ENCODE data around the gene PRG3. TPM values are rescaled to one million over a fixed set of nuclear protein-coding genes. Genes with fewer than 3 reads are reported as not detected.

The PRG3 gene
- total and polyA plus RNA-seq, 2 of the 13 experiments (the other 11 are each of a cell fraction or from before 2014, with no cell fraction given) = not detected

DNA sequence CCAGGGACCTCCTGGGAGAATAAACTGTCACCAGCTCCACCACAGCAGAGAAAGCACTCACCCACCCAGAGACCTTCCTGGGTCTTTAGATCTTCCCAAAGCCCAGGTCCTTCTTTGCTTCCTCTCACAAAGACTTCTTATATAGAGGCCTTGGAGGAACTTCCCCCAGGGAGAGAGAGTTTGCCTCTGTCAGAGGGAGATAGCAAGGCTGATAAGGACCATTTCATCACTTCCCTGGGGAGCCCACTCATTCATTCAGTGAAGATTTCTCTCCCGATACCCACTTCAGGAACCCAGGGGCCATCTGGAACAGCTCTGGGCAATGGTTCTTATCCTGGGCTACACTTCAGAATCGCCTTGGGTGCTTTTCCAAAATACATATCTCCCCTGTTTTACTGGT, 9.6 kb upstream of the PRG3 start, which contains the start of gene PRG2:
Gene PRG2 (minus strand): TSS at position 116 of the 400 bp plus-strand sequence. CDS start 706 bp downstream, outside the sequence.
- Histone ChIP-seq H4K20me1 (ENCODE audit: insufficient read depth, low read length) (no peaks in the 10 kb centered on the region), H2AFZ (ENCODE audit: low read length) (no peak within 1 kb of the TSS), H3K4me1 (ENCODE audit: insufficient read depth, low read length) (no peaks in the 10 kb centered on the region), H3K4me3 (replicated peaks in 1 of 3; ENCODE audit: insufficient read depth in 1 of 3, low read depth in 2 of 3, low read length in 3 of 3) (no peak within 1 kb of the TSS), H3K27me3 (ENCODE audit: control insufficient read depth in 1 of 2, insufficient read depth in 2 of 2, low read length in 2 of 2) (no peaks in the 10 kb centered on the region; a peak in 2 of 5 replicates), H3K36me3 (replicated peaks in 1 of 2; ENCODE audit: control insufficient read depth in 1 of 2, insufficient read depth in 2 of 2, low read length in 2 of 2) (no peaks in the 10 kb centered on the region), H3K79me2 (ENCODE audit: insufficient read depth, low read length) (no peaks in the 10 kb centered on the region), H3K9ac (ENCODE audit: insufficient read depth, low read depth, low read length) (no peak within 1 kb of the TSS), H3K27ac (ENCODE audit: extremely low read length, insufficient read depth, low read length) (no peak within 1 kb of the TSS), H3K4me2 (ENCODE audit: low read depth, low read length) (no peak within 1 kb of the TSS), H3K9me3 (ENCODE audit: low read length) (no peaks in the 10 kb centered on the region)
- no peak for TF ChIP-seq ARNT (IDR thresholded peaks at IDR 0.05)
- TF ChIP-seq NPAS2 (CRISPR knock-in tag; IDR thresholded peaks at IDR 0.05; ENCODE audit: borderline replicate concordance) = no peak
- no peak for TF ChIP-seq ZFP1 (CRISPR knock-in tag; IDR thresholded peaks at IDR 0.05)
- TF ChIP-seq CHD2 (IDR thresholded peaks at IDR 0.05; ENCODE audit: low read depth, low read length) = no peak
- no peak for TF ChIP-seq SALL1 (CRISPR knock-in tag; IDR thresholded peaks at IDR 0.05)
- no peak for TF ChIP-seq STAG1 (CRISPR knock-in tag; IDR thresholded peaks at IDR 0.05)
- TF ChIP-seq ZNF260 (CRISPR knock-in tag; IDR thresholded peaks at IDR 0.05; ENCODE audit: borderline replicate concordance, low read depth) = no peak
- TF ChIP-seq ZNF296 (CRISPR knock-in tag; conservative IDR thresholded peaks at IDR 0.05) = no peak
- TF ChIP-seq FOSL2 (CRISPR knock-in tag; IDR thresholded peaks at IDR 0.05) = no peak
- TF ChIP-seq ZNF747 (CRISPR knock-in tag; IDR thresholded peaks at IDR 0.05; ENCODE audit: borderline replicate concordance) = no peak
- no peak for TF ChIP-seq KLF11 (CRISPR knock-in tag; IDR thresholded peaks at IDR 0.05)
- TF ChIP-seq PHB2 (IDR thresholded peaks at IDR 0.05; ENCODE audit: partially characterized antibody) = no peak
- TF ChIP-seq ZNF639 (CRISPR knock-in tag; conservative IDR thresholded peaks at IDR 0.05) = no peak
- TF ChIP-seq TFE3 (CRISPR knock-in tag; IDR thresholded peaks at IDR 0.05) = no peak
- TF ChIP-seq ZNF264 (CRISPR knock-in tag; IDR thresholded peaks at IDR 0.05) = no peak
- ChIA-PET POLR2A (no interaction called here), CTCF (ENCODE audit: low intra/inter-chr PET ratio, low total read pairs) (no interaction called here)
- no peak for ATAC-seq
- no TSS peak for BruUV-seq (replicated peaks)
- no peak for FAIRE-seq
- no peak for DNase-seq (ENCODE audit: low spot score)
- 50% methylated on average over 2 of the region's 2 CpGs for WGBS (ENCODE audit: low lambda C conversion rate)
- intact Hi-C loops (cut with micrococcal nuclease; ENCODE audit: unreplicated experiment) = no loop called here
- in situ Hi-C loops (cut with HindIII; ENCODE audit: extremely low pct_ligation_motif_present, low pct_unique_long_range_greater_than_20kb) = no loop called here

Measured in HepG2 (cell line).